OCI-LY7 (cell line): ENCODE results near the gene PDXP. TPM values are rescaled to one million over a fixed set of nuclear protein-coding genes. Genes with fewer than 3 reads are reported as not detected.

Experiments
- BruUV-seq: library from RNA; stranded (reverse); fragments of 400-500 nt; replicated peaks from 2 replicates; lab custom pipeline; 2021; lab: Mats Ljungman, UMichigan
- CTCF ChIA-PET: fragments of 300-600 bp; sonication (Branson Sonifier 250); formaldehyde crosslinking; loops from one replicate; lab custom pipeline; 2022; ENCODE audit warnings: antibody characterized with exemption; ENCODE audit not compliant: unreplicated experiment; lab: Charles Lee
- POLR2A ChIA-PET: fragments of 300-600 bp; sonication (Branson Sonifier 250); formaldehyde crosslinking; loops from one replicate; lab custom pipeline; 2022; ENCODE audit warnings: antibody characterized with exemption; lab: Charles Lee
- DNase-seq: peaks from one replicate; pipeline ENCODE4 v3.0.0-alpha.2; 2015; ENCODE audit warnings: low spot score
- H2AFZ ChIP-seq: fragments of 200-600 bp; sonication (generic), shearing (Covaris generic); 2 replicates; pipeline ENCODE4 v1.6.1; 2014; ENCODE audit warnings: mild to moderate bottlenecking, antibody characterized with exemption, low read length, moderate library complexity
- H3K27ac ChIP-seq: fragments of 200-600 bp; sonication (generic); 2 replicates; pipeline ENCODE4 v1.5.1; 2014; ENCODE audit warnings: mixed run types, low read depth, mild to moderate bottlenecking, moderate library complexity, low read length, inconsistent platforms; ENCODE audit not compliant: poor library complexity, severe bottlenecking
- H3K36me3 ChIP-seq: fragments of 200-600 bp; sonication (generic); 2 replicates; pipeline ENCODE4 v1.6.1; 2014; ENCODE audit warnings: mild to moderate bottlenecking, antibody characterized with exemption, low read length, moderate library complexity, mixed read lengths; ENCODE audit not compliant: insufficient read depth
- H3K4me1 ChIP-seq: fragments of 200-600 bp; sonication (generic); 2 replicates; pipeline ENCODE4 v1.5.1; 2014; ENCODE audit warnings: mild to moderate bottlenecking, low read length; ENCODE audit not compliant: insufficient read depth, poor library complexity, severe bottlenecking
- H3K4me2 ChIP-seq: fragments of 200-600 bp; sonication (generic); 2 replicates; pipeline ENCODE4 v1.6.1; 2014; ENCODE audit warnings: mild to moderate bottlenecking, low read length
- H3K4me3 ChIP-seq: fragments of 200-600 bp; sonication (generic); 2 replicates; pipeline ENCODE4 v1.5.1; 2014; ENCODE audit warnings: mild to moderate bottlenecking, low read depth, low read length; ENCODE audit not compliant: poor library complexity, severe bottlenecking
- H3K79me2 ChIP-seq: fragments of 200-600 bp; sonication (generic); 2 replicates; pipeline ENCODE4 v1.6.1; 2016; ENCODE audit warnings: low read depth, mild to moderate bottlenecking, low read length, moderate library complexity, mixed read lengths; ENCODE audit not compliant: insufficient read depth
- H3K9me2 ChIP-seq: fragments of 200-600 bp; sonication (generic); 2 replicates; pipeline ENCODE4 v1.6.1; 2016; ENCODE audit warnings: mild to moderate bottlenecking, low read length, mixed read lengths; ENCODE audit not compliant: insufficient read depth
- H3K9me3 ChIP-seq: fragments of 200-600 bp; sonication (generic); 2 replicates; pipeline ENCODE4 v1.6.1; 2014; ENCODE audit warnings: mild to moderate bottlenecking, mixed run types, low read length, mixed read lengths
- H4K20me1 ChIP-seq: fragments of 200-600 bp; sonication (generic); 2 replicates; pipeline ENCODE4 v1.6.1; 2014; ENCODE audit warnings: mild to moderate bottlenecking, antibody characterized with exemption, low read length, moderate library complexity, mixed read lengths; ENCODE audit not compliant: insufficient read depth
- EZH2phosphoT487 ChIP-seq: fragments of 200-600 bp; sonication (generic); IDR thresholded peaks from 2 replicates; pipeline ENCODE4 v1.6.1; 2018; ENCODE audit warnings: low read depth, borderline replicate concordance, mild to moderate bottlenecking, mixed run types, antibody characterized with exemption, low read length, moderate library complexity, mixed read lengths
- intact Hi-C: fragments of 100-400 bp; cut with micrococcal nuclease; formaldehyde crosslinking; loops from one replicate; pipeline ENCODE4 v1.10.0; 2022; ENCODE audit not compliant: unreplicated experiment
- total RNA-seq, 2 experiments: library from RNA; depleted of rRNA in 1 of 2; stranded (reverse); fragments of >200 nt in 1 of 2; shearing (Covaris generic) in 1 of 2; gene quantifications; 2 replicates each; pipeline ENCODE4 v1.2.3, GENCODE V29; 2014 to 2022
- TF ChIP-seq, protein P1 (sequence below): fragments of 200-600 bp; sonication (generic); conservative IDR thresholded peaks from 2 replicates; pipeline ENCODE4 v1.5.1; 2014; ENCODE audit warnings: mild to moderate bottlenecking, antibody characterized with exemption, low read length, moderate library complexity, mixed read lengths

PDXP gene
- total RNA-seq, 2 experiments from 2014 or later: 55.8 to 61.2 TPM

DNA sequence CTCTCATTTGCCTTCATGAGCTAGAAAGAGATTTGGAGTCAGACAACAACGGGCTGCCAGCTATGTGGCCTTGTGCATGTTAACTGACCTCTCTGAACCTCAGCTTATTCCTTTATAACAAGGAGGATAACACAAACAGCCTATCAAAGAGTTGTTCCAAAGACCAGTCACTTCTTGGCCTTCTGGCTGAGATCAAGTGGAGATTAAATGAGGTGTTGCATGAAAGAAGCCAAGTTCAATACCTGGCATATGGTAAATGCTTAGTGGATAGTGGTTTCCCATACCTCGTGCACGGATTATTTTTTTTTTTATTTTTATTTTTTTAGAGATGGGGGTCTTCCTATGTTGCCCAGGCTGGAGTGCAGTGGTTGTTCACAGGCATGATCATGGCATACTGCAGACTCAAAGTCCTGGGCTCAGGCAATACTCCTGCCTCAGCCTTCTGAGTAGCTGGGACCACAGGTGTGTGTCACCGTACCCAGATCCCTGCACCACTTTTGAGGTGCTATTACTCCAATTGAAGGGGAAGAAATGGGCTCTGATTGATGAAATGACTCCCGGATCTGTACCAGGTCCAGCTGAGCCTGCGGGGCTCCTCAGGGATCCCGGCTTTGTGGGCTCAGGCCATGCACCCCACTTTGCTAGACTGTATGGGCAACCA is 21.8 kb downstream of the PDXP start:
- H3K4me1 ChIP-seq: peaks cover 42% of the 10 kb centered on the region
- CTCF ChIA-PET: interaction anchor here (2.5 kb wide), 1 partner anchor 38 kb away, joined by 16 read pairs; no protein-coding TSS in a partner anchor
- H2AFZ ChIP-seq: no peak overlapping the region
- BruUV-seq: no TSS peak
- intact Hi-C loops: no loop called here
- no peak overlapping the region for H3K4me3 ChIP-seq
- DNase-seq: no peak
- no peaks in the 10 kb centered on the region for H3K9me3 ChIP-seq
- POLR2A ChIA-PET: interaction anchor here (1.8 kb wide), 1 partner anchor 53 kb away, joined by 4 read pairs; no protein-coding TSS in a partner anchor
- no peaks in the 10 kb centered on the region for H4K20me1 ChIP-seq
- no peak for TF ChIP-seq EZH2phosphoT487
- TF ChIP-seq, protein P1, sequence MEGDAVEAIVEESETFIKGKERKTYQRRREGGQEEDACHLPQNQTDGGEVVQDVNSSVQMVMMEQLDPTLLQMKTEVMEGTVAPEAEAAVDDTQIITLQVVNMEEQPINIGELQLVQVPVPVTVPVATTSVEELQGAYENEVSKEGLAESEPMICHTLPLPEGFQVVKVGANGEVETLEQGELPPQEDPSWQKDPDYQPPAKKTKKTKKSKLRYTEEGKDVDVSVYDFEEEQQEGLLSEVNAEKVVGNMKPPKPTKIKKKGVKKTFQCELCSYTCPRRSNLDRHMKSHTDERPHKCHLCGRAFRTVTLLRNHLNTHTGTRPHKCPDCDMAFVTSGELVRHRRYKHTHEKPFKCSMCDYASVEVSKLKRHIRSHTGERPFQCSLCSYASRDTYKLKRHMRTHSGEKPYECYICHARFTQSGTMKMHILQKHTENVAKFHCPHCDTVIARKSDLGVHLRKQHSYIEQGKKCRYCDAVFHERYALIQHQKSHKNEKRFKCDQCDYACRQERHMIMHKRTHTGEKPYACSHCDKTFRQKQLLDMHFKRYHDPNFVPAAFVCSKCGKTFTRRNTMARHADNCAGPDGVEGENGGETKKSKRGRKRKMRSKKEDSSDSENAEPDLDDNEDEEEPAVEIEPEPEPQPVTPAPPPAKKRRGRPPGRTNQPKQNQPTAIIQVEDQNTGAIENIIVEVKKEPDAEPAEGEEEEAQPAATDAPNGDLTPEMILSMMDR: no peak
- H3K36me3 ChIP-seq: no peaks in the 10 kb centered on the region
- no peak overlapping the region for H3K27ac ChIP-seq
- H3K4me2 ChIP-seq: no peak overlapping the region
- no peaks in the 10 kb centered on the region for H3K9me2 ChIP-seq
- no peaks in the 10 kb centered on the region for H3K79me2 ChIP-seq

DNA sequence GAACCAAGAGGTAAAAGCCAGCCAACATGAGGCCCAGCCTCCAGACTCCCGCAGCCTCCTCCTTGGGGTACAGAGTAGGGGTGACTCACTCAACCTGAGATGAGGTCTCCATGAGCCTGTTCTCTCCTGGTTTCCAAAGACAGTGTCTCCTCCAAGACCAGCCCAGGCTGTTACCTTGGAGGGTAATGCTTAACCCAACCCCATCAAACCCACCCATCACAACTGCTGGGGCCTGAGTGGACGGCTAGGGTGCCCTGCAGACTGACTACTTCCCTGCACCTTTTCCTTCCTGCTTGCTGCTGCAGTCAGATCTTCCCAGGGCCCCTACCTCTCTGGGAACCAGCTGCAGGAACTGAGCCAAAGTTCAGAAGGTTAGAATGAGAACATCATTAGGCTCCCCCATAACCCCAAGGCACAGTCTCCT is 22.5 kb downstream of the PDXP start:
- Histone ChIP-seq H2AFZ (no peak overlapping the region), H3K36me3 (no peaks in the 10 kb centered on the region), H3K27ac (no peak overlapping the region), H3K9me2 (no peaks in the 10 kb centered on the region), H3K79me2 (no peaks in the 10 kb centered on the region), H3K9me3 (no peaks in the 10 kb centered on the region), H4K20me1 (no peaks in the 10 kb centered on the region), H3K4me1 (peaks cover 42% of the 10 kb centered on the region), H3K4me3 (no peak overlapping the region), H3K4me2 (0 out of 2 replicates have a peak overlapping the region, but pooled peaks have one; percentile 4)
- intact Hi-C loops: loop anchor here (1.0 kb wide), 3 partner anchors 20 to 58 kb away; no protein-coding TSS in a partner anchor
- no TSS peak for BruUV-seq
- DNase-seq: no peak
- TF ChIP-seq, protein P1: no peak
- no peak for TF ChIP-seq EZH2phosphoT487
- POLR2A ChIA-PET: interaction anchor here (1.8 kb wide), 1 partner anchor 54 kb away, joined by 4 read pairs; no protein-coding TSS in a partner anchor
- CTCF ChIA-PET: interaction anchor here (2.5 kb wide), 1 partner anchor 38 kb away, joined by 16 read pairs; no protein-coding TSS in a partner anchor
